Body of pancreas (tissue), 4 donors: ENCODE measurements around the gene C3orf20.

Experiments
- CTCF ChIP-seq, 7 experiments: fragments of 450-650 bp in 4 of 7; fragments of 200-600 bp in 3 of 7; sonication (generic) in 3 of 7; IDR thresholded peaks; one replicate each; pipeline ENCODE4 v1.5.1; 2016 to 2019; ENCODE audit warnings: antibody characterized with exemption in 7 of 7
- POLR2A ChIP-seq, 3 donors: fragments of 450-650 bp; IDR thresholded peaks; one replicate each; pipeline ENCODE4 v1.6.1; 2016; ENCODE audit warnings: antibody characterized with exemption in 3 of 3, mild to moderate bottlenecking in 2 of 3

- no peak for TF ChIP-seq CTCF (IDR thresholded peaks at IDR 0.05)
- TF ChIP-seq POLR2A (IDR thresholded peaks at IDR 0.05) = no peak
Measured at GRCh38 chr3:14725564-14726440, 50.9 kb downstream of the C3orf20 start.
